GM12878 (cell line): Measurements from ENCODE around the gene GSK3A. TPM values are rescaled to one million over a fixed set of nuclear protein-coding genes. Genes with fewer than 3 reads are reported as not detected.

Source experiments
- CBFB ChIP-seq: IDR thresholded peaks from 2 replicates; pipeline ENCODE4 v1.6.1; 2016; ENCODE audit warnings: antibody characterized with exemption, low read depth
- CHD2 ChIP-seq: IDR thresholded peaks from 2 replicates; pipeline ENCODE4 v1.6.1; 2011; ENCODE audit warnings: low read depth, low read length, improper control_type of control experiment, borderline replicate concordance
- CHD4 ChIP-seq: fragments of 200-600 bp; sonication (generic); IDR thresholded peaks from 2 replicates; pipeline ENCODE4 v1.6.1; 2016; ENCODE audit warnings: mild to moderate bottlenecking
- HCFC1 ChIP-seq: fragments of 150-350 bp; IDR thresholded peaks from 2 replicates; pipeline ENCODE4 v1.6.1; 2014; ENCODE audit warnings: low read length
- JUNB ChIP-seq: IDR thresholded peaks from 2 replicates; pipeline ENCODE4 v1.6.1; 2016; ENCODE audit warnings: antibody characterized with exemption, mild to moderate bottlenecking
- MEF2B ChIP-seq: fragments of 450-650 bp; IDR thresholded peaks from 2 replicates; pipeline ENCODE4 v1.6.1; 2018; ENCODE audit warnings: mild to moderate bottlenecking, moderate library complexity; ENCODE audit not compliant: partially characterized antibody, poor library complexity, severe bottlenecking
- NR2C1 ChIP-seq: fragments of 450-650 bp; IDR thresholded peaks from 2 replicates; pipeline ENCODE4 v1.6.1; 2017; ENCODE audit warnings: antibody characterized with exemption, mild to moderate bottlenecking, moderate library complexity
- PAX5 ChIP-seq: IDR thresholded peaks from 2 replicates; pipeline ENCODE4 v1.6.1; 2011; ENCODE audit warnings: low read depth, low read length, borderline replicate concordance
- PML ChIP-seq: IDR thresholded peaks from 2 replicates; pipeline ENCODE4 v1.6.1; 2012; ENCODE audit warnings: low read length, inconsistent platforms
- RAD51 ChIP-seq: fragments of 450-650 bp; IDR thresholded peaks from 2 replicates; pipeline ENCODE4 v1.6.1; 2016; ENCODE audit warnings: moderate library complexity, mild to moderate bottlenecking, inconsistent platforms
- RFX5 ChIP-seq: IDR thresholded peaks from 2 replicates; pipeline ENCODE4 v1.6.1; 2011; ENCODE audit warnings: low read depth, low read length, improper control_type of control experiment
- RUNX3 ChIP-seq: IDR thresholded peaks from 2 replicates; pipeline ENCODE4 v1.6.1; 2012; ENCODE audit warnings: low read length, inconsistent platforms
- STAT1 ChIP-seq: fragments of 450-650 bp; conservative IDR thresholded peaks from 2 replicates; pipeline ENCODE4 v1.6.1; 2014; ENCODE audit warnings: antibody characterized with exemption, mild to moderate bottlenecking
- TAF1 ChIP-seq: IDR thresholded peaks from 2 replicates; pipeline ENCODE4 v1.6.1; 2011; ENCODE audit warnings: mild to moderate bottlenecking, low read depth, low read length, borderline replicate concordance
- YBX1 ChIP-seq: fragments of 450-650 bp; IDR thresholded peaks from 2 replicates; pipeline ENCODE4 v1.6.1; 2016; ENCODE audit warnings: antibody characterized with exemption
- ZNF622 ChIP-seq: fragments of 450-650 bp; IDR thresholded peaks from 2 replicates; pipeline ENCODE4 v1.6.1; 2017; ENCODE audit warnings: mild to moderate bottlenecking, inconsistent platforms
- polyA plus RNA-seq, 11 experiments: library from polyadenylated mRNA; depleted of rRNA in 4 of 11; unstranded in 6 of 11; stranded (reverse) in 5 of 11; fragments of >200 nt; fragmentation: Nextera tagmentation in 4 of 11; fragmentation: Illumina TruSeq in 1 of 11; extraction: Ambion mirVana in 4 of 11; extraction: Trizol in 1 of 11; gene quantifications; 1 replicate in 1 of 11; 2 replicates in 10 of 11; pipeline versions ENCODE4 v1.2.1 to v1.2.3, GENCODE V29; 2011 to 2016; ENCODE audit warnings: inconsistent platforms in 2 of 11, missing spikeins in 2 of 11, low read depth in 1 of 11
- total RNA-seq, 4 experiments: library from RNA; depleted of rRNA in 3 of 4; stranded (reverse); fragments of >200 nt in 3 of 4; fragmentation: Illumina TruSeq in 1 of 4; extraction: Trizol in 1 of 4; gene quantifications; 2 replicates each; pipeline versions ENCODE4 v1.2.1 to v1.2.3, GENCODE V29; 2013 to 2021
- TF ChIP-seq, protein P1 (sequence below): fragments of 450-650 bp; IDR thresholded peaks from 2 replicates; pipeline ENCODE4 v1.6.1; 2016; ENCODE audit warnings: mild to moderate bottlenecking
- TF ChIP-seq, protein P2 (sequence below): fragments of 150-350 bp; IDR thresholded peaks from 2 replicates; pipeline ENCODE4 v1.6.1; 2014; ENCODE audit warnings: mild to moderate bottlenecking, low read depth, low read length
- TF ChIP-seq, protein P3 (sequence below): IDR thresholded peaks from 2 replicates; pipeline ENCODE4 v1.6.1; 2012; ENCODE audit warnings: low read depth, low read length, improper control_type of control experiment
- TF ChIP-seq, protein P4 (sequence below): fragments of 450-650 bp; formaldehyde crosslinking; IDR thresholded peaks from 2 replicates; pipeline ENCODE4 v1.4.0; 2022; ENCODE audit warnings: mild to moderate bottlenecking, moderate library complexity
- TF ChIP-seq, protein P5 (sequence below): fragments of 150-350 bp; IDR thresholded peaks from 2 replicates; pipeline ENCODE4 v1.6.1; 2016; ENCODE audit warnings: low read depth, low read length

The GSK3A gene
- total and polyA plus RNA-seq, 10 of the 15 experiments (the other 5 are each of a cell fraction or from before 2014, with no cell fraction given) = 1.00 to 47.9 (median 15.2) TPM

DNA sequence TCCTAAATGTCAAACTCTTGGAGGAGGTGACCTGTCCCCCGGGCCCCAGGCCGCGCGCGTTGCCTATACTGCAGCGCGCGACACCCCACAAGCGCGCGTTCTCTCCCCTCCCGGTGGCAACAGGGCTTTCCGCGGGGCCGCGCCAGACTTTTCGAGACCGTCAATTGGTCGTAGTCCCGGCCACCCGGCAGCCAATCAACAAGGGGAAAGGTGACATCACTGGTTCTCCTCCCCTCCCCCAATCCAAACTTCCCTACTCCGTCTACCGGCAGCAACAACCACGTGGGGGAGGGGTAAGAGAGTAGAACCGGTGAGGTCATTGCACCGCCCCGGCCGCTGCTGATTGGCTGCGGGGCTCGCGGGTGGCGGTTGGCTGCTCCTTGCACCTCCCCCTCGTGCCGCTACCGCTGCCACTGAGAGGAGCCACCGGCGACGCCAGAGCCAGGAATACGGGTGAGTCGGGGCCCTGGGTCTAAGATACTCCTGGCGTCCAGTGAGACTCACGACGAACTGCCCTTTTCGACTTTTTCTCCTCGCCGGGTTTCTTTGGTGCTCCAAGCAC lies 25.8 kb upstream of the GSK3A start (continued):
- TF ChIP-seq RFX5 (peak; percentile 88), PAX5 (peak; percentile 73; the same call in 1 of the 2 replicates), JUNB (peak; percentile 55), PML (no peak), RAD51 (peak; percentile 80), RUNX3 (peak; percentile 51; the same call in 1 of the 2 replicates), MEF2B (no peak), NR2C1 (0 out of 2 replicates have a peak, but pooled peaks have one; percentile 10), CHD2 (peak; percentile 92), YBX1 (no peak), TAF1 (peak; percentile 15; the same call in 1 of the 2 replicates), HCFC1 (no peak), STAT1 (peak; percentile 85; the same call in 1 of the 2 replicates), CBFB (peak; percentile 40; the same call in 1 of the 2 replicates), CHD4 (no peak), ZNF622 (no peak)
- TF ChIP-seq, protein P1, sequence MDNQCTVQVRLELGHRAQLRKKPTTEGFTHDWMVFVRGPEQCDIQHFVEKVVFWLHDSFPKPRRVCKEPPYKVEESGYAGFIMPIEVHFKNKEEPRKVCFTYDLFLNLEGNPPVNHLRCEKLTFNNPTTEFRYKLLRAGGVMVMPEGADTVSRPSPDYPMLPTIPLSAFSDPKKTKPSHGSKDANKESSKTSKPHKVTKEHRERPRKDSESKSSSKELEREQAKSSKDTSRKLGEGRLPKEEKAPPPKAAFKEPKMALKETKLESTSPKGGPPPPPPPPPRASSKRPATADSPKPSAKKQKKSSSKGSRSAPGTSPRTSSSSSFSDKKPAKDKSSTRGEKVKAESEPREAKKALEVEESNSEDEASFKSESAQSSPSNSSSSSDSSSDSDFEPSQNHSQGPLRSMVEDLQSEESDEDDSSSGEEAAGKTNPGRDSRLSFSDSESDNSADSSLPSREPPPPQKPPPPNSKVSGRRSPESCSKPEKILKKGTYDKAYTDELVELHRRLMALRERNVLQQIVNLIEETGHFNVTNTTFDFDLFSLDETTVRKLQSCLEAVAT = peak; percentile 47; the same call in 1 of the 2 replicates
- TF ChIP-seq, protein P2, sequence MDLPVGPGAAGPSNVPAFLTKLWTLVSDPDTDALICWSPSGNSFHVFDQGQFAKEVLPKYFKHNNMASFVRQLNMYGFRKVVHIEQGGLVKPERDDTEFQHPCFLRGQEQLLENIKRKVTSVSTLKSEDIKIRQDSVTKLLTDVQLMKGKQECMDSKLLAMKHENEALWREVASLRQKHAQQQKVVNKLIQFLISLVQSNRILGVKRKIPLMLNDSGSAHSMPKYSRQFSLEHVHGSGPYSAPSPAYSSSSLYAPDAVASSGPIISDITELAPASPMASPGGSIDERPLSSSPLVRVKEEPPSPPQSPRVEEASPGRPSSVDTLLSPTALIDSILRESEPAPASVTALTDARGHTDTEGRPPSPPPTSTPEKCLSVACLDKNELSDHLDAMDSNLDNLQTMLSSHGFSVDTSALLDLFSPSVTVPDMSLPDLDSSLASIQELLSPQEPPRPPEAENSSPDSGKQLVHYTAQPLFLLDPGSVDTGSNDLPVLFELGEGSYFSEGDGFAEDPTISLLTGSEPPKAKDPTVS = no peak
- TF ChIP-seq, protein P3, sequence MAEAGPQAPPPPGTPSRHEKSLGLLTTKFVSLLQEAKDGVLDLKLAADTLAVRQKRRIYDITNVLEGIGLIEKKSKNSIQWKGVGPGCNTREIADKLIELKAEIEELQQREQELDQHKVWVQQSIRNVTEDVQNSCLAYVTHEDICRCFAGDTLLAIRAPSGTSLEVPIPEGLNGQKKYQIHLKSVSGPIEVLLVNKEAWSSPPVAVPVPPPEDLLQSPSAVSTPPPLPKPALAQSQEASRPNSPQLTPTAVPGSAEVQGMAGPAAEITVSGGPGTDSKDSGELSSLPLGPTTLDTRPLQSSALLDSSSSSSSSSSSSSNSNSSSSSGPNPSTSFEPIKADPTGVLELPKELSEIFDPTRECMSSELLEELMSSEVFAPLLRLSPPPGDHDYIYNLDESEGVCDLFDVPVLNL = peak; percentile 77
- TF ChIP-seq, protein P4, sequence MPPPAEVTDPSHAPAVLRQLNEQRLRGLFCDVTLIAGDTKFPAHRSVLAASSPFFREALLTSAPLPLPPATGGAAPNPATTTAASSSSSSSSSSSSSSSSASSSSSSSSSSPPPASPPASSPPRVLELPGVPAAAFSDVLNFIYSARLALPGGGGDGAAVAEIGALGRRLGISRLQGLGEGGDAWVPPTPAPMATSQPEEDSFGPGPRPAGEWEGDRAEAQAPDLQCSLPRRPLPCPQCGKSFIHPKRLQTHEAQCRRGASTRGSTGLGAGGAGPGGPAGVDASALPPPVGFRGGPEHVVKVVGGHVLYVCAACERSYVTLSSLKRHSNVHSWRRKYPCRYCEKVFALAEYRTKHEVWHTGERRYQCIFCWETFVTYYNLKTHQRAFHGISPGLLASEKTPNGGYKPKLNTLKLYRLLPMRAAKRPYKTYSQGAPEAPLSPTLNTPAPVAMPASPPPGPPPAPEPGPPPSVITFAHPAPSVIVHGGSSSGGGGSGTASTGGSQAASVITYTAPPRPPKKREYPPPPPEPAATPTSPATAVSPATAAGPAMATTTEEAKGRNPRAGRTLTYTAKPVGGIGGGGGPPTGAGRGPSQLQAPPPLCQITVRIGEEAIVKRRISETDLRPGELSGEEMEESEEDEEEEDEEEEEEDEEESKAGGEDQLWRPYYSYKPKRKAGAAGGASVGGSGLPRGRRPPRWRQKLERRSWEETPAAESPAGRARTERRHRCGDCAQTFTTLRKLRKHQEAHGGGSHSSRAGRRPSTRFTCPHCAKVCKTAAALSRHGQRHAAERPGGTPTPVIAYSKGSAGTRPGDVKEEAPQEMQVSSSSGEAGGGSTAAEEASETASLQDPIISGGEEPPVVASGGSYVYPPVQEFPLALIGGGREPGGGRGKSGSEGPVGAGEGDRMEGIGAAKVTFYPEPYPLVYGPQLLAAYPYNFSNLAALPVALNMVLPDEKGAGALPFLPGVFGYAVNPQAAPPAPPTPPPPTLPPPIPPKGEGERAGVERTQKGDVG = no peak
- TF ChIP-seq, protein P5, sequence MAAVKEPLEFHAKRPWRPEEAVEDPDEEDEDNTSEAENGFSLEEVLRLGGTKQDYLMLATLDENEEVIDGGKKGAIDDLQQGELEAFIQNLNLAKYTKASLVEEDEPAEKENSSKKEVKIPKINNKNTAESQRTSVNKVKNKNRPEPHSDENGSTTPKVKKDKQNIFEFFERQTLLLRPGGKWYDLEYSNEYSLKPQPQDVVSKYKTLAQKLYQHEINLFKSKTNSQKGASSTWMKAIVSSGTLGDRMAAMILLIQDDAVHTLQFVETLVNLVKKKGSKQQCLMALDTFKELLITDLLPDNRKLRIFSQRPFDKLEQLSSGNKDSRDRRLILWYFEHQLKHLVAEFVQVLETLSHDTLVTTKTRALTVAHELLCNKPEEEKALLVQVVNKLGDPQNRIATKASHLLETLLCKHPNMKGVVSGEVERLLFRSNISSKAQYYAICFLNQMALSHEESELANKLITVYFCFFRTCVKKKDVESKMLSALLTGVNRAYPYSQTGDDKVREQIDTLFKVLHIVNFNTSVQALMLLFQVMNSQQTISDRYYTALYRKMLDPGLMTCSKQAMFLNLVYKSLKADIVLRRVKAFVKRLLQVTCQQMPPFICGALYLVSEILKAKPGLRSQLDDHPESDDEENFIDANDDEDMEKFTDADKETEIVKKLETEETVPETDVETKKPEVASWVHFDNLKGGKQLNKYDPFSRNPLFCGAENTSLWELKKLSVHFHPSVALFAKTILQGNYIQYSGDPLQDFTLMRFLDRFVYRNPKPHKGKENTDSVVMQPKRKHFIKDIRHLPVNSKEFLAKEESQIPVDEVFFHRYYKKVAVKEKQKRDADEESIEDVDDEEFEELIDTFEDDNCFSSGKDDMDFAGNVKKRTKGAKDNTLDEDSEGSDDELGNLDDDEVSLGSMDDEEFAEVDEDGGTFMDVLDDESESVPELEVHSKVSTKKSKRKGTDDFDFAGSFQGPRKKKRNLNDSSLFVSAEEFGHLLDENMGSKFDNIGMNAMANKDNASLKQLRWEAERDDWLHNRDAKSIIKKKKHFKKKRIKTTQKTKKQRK = no peak
